NCI-H2171 (cell line): ENCODE data around the gene PDK1.

Source experiments
- DNase-seq: peaks from one replicate; lab custom pipeline; 2025; lab: John Stamatoyannopoulos, UW

Gene PDK1

DNA sequence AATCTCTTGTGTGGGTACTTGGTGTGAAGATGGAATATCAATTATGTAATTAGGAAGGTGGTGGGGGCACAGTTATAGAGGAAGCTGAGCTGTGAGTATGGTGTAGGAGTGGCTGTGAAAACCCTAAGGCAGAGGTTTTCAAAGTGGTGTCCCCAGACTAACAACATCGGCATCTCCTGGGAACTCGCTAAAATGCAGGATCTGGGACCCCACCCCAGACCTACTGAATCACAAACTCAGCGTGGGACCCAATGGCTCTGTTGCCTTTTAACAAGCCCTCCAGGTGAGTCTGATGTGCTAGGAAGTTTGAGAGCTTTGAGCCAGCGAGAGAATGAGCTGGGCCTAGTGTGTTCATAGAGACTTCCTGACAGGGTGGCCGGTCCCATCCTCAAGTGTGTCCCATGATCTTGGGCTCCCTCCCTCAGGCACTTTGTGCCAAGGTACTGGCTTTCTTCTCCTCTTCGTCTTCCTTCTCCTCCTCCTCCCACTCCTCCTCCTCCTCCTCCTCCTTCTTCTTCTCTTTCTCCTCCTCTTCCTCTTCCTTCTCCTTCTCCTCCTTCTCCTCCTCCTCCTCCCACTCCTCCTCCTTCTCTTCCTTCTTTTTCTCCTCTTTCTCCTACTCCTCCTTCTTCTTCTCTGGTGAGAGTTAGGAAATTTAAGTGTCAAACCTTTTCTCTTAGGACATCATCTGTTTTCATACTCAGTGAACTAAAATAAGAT is 86.6 kb downstream of the PDK1 start:
- no peak for DNase-seq

DNA sequence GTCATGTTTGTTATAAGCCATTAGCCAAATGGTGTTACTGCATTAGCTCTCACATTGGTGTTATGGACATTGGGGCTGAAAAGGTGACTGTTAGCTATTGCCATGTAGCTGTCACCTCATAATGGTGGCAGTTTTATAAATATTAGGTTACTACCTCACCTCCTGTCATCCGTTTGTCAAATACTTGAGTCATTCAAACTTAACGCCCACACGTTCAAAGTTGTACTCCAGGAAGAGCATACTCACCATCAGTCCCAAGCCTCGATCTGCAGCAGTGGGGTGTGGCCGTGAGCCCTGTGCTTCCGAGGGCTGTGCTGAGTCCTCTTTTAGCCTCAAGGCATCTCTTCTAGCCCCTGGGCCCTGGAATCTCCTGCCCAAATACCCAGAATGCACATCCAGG is 87.3 kb downstream of the PDK1 start:
- DNase-seq: no peak

DNA sequence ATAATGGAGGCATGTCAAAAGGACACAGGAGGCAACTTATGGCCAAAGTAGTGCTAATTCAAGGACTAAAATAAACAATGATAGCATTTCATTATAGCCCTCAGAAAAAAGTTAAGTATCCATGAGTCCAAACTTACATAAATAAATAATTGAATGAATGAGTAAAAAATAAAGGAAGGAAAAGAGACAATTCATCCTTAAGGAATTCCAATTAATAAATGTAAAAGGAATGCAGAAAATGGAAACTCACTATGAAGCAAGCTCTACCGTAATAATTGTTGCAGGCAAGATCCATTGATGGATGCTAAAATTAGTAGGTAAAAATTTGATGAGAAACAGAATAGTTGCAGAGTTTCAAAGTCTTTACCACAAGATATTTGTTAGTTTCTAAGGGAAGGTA is 91.5 kb downstream of the PDK1 start:
- DNase-seq: no peak

DNA sequence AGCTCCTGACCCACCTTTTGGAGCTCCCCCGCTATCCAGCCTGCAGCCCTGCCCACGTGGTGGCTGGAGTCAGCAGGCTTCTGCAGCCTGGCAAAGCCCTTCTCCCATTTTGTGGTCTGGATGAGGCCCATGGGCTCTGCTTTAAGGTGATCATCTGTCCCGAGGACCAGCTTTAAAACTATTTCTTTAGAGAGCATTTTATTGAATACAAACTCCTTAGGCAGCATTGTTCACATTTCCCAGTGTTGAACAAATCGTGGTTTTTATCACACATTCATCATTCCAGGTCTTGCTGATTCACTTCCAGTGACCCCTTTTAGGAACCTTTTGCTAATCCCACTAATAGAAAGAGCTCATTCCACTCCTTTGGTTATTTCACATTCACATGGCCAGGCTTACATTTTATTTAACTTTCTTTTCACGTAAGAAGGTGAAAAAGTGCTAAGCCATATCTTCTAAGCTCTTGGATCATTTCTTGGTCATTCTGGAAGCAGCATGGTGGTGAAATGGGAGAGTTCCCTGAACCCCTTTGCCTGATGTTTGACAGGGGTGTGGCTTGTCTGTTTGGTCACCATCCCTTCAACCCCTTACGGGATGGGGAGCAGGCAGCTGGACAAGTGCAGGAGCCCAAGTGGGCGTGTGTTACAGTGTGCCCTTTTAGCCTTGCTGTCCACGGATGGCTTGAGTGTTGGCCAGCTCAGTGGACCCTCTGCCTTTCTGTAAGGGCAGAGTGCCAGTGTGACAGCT is 99.4 kb downstream of the PDK1 start:
- no peak for DNase-seq

DNA sequence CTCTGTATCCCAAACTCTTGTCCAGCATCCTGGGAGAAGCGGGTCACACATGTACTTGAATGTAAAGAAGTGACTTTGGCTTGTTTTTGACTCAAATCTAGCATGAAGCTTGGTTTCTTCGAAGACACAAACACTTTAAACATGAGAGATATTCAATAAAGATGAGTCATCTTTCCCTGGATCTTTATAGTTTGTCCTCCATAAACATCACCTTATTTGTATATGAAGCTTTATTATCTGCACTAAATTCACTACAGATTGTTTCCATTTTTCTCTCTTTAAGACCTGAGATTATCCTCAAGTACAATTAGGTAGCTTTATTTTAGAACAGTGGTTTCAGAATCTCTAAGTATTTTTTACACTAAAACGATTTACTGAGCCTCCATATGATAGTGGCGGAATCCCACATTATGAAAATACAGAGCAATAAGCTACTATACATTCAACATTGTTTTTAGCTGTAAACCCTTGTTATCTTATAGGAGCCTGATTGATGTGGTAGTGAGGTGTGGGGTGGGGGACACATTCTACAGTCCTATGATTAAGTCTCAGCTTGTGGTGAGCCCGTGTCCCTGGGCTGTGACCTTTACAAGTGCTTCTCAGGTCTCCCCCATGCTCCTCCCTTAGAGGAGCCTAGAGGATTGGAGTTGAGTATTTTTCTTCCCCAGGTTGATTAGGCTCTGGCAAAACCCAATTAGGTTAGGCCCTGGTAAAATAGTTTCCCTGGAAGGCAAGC is 100.1 kb downstream of the PDK1 start:
- DNase-seq: no peak
